Adrenal gland (tissue), 12 donors: ENCODE data around the gene RUNX1. TPM values are rescaled to one million over a fixed set of nuclear protein-coding genes. Genes with fewer than 3 reads are reported as not detected.

ENCODE experiments used
- DNase-seq, 7 donors: peaks; one replicate each; pipeline ENCODE4 v3.0.0-alpha.2; 2019 to 2020
- H3K27ac ChIP-seq, 5 donors: fragments of 200-600 bp; sonication (generic) in 4 of 5; 1 replicate in 3 of 5; 2 replicates in 2 of 5; pipeline versions ENCODE4 v1.5.1 to v1.8.0; 2016 to 2020; ENCODE audit warnings: mild to moderate bottlenecking in 1 of 5
- H3K27me3 ChIP-seq: fragments of 200-600 bp; 2 replicates; pipeline ENCODE4 v1.8.0; 2021
- H3K36me3 ChIP-seq, 2 donors: fragments of 200-600 bp; replicated peaks in 1 of 2; 1 replicate in 1 of 2; 2 replicates in 1 of 2; pipeline versions ENCODE4 v1.5.1 to v1.8.0; 2018 to 2022
- H3K4me1 ChIP-seq, 2 donors: fragments of 200-600 bp; replicated peaks in 1 of 2; 1 replicate in 1 of 2; 2 replicates in 1 of 2; pipeline versions ENCODE4 v1.5.1 to v1.8.0; 2018 to 2021
- H3K4me3 ChIP-seq, 4 donors: fragments of 200-600 bp; sonication (generic) in 3 of 4; one replicate each; pipeline ENCODE4 v1.5.1; 2016 to 2018
- H3K9me3 ChIP-seq, 3 donors: fragments of 200-600 bp; sonication (generic) in 1 of 3; replicated peaks in 1 of 3; 1 replicate in 2 of 3; 2 replicates in 1 of 3; pipeline versions ENCODE4 v1.5.1 to v1.8.0; 2016 to 2021
- POLR2A ChIP-seq, 2 donors: fragments of 450-650 bp; IDR thresholded peaks; one replicate each; pipeline ENCODE4 v1.6.1; 2017; ENCODE audit warnings: antibody characterized with exemption in 2 of 2, mild to moderate bottlenecking in 2 of 2, moderate library complexity in 1 of 2
- WGBS, 4 donors: extraction: QIAGEN DNeasy Blood & Tissue Kit in 2 of 4; methylation state at CpG; one replicate each; pipeline versions ENCODE4 v1.1.5 to v1.1.7; 2013 to 2017; 5-methylcytosine and 5-hydroxymethylcytosine counted together
- intact Hi-C, 2 donors: fragments of 100-400 bp; cut with DNase I; formaldehyde crosslinking; loops; one replicate each; pipeline versions ENCODE4 v1.14.1 to v1.15.0; 2022 to 2023
- polyA plus RNA-seq, 3 donors: library from polyadenylated mRNA; stranded (reverse); fragments of 200-250 nt in 2 of 3; fragments of 350-450 nt in 1 of 3; fragmentation: Illumina TruSeq in 1 of 3; extraction: RNeasy Lipid Tissue Mini Kit (QIAGEN cat#74804) in 1 of 3; gene quantifications; one replicate each; pipeline ENCODE4 v1.2.3, GENCODE V29; 2013 to 2014
- total RNA-seq, 9 donors: library from RNA; depleted of rRNA in 4 of 9; stranded (reverse); fragments of >200 nt in 4 of 9; fragments of 120-200 nt in 1 of 9; fragmentation: NEBNext Ultra II Directional in 1 of 9; extraction: Animal tissue kit (Norgen Biotek cat#: 25700) in 1 of 9; gene quantifications; one replicate each; pipeline versions ENCODE4 v1.1.0 to v1.2.4, GENCODE V29; 2013 to 2023
- TF ChIP-seq, protein P1 (sequence below), 6 experiments: fragments of 450-650 bp in 4 of 6; fragments of 200-600 bp in 2 of 6; sonication (generic) in 1 of 6; IDR thresholded peaks; 1 replicate in 5 of 6; 2 replicates in 1 of 6; pipeline versions ENCODE4 v1.5.1 to v1.8.0; 2016 to 2021; ENCODE audit warnings: antibody characterized with exemption in 6 of 6, mild to moderate bottlenecking in 2 of 6, moderate library complexity in 1 of 6
- donor health status: healthy with polysubstance abuse.
- donor health status: Bipolar disorder and iron deficiency.
- donor health status: DM: yes; HTN: yes; CAD: no.
- donor health status: DM: no; HTN: no; CAD: no.
- donor health status: DM: no; HTN: no; CAD: no.
- donor health status: DM: yes; HTN: yes; CAD: no.

RUNX1 gene
- total and polyA plus RNA-seq, 12 donors = 0.83 to 27.2 (median 8.2) TPM

DNA sequence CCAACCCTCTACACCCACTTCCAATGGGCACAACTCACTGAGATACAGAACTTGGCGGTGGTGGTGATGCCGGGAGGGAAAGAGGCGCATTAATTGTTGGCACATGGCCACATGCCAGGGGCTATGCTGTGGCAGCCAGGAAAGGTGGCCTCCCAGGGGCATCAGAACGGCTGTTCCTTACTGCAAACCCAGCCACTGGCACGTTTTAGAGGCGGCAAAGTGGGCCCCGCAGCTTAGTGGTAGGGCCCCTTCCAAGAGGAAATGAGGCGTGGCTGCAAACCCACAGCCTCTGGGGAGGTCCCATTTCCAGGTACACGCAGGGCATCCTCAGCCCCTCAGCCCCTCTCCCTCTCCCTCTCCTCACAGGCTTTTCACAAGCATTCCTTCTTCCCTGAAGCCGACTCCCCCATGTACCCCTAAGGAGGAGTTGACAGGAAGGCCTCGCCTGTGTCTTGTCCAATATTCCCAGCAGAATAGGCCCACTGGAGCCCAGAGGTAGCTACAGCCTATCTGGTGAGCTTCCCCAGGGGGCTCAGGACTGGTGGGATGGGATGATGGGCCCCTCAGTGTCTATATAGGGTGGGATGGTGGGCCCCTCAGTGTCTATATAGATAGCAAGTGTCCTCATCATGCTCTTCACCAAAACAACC lies 214.1 kb downstream of the RUNX1 start:
- no peak overlapping the region for H3K4me3 ChIP-seq
- WGBS, 4 donors = 79 to 83% (median 81%) methylated on average over 10 to 11 of the region's 11 CpGs
- intact Hi-C loops = no loop called here
- DNase-seq = peak in 1 of 7 donors; percentile 48
- H3K9me3 ChIP-seq = no peaks in the 10 kb centered on the region
- TF ChIP-seq, protein P1, sequence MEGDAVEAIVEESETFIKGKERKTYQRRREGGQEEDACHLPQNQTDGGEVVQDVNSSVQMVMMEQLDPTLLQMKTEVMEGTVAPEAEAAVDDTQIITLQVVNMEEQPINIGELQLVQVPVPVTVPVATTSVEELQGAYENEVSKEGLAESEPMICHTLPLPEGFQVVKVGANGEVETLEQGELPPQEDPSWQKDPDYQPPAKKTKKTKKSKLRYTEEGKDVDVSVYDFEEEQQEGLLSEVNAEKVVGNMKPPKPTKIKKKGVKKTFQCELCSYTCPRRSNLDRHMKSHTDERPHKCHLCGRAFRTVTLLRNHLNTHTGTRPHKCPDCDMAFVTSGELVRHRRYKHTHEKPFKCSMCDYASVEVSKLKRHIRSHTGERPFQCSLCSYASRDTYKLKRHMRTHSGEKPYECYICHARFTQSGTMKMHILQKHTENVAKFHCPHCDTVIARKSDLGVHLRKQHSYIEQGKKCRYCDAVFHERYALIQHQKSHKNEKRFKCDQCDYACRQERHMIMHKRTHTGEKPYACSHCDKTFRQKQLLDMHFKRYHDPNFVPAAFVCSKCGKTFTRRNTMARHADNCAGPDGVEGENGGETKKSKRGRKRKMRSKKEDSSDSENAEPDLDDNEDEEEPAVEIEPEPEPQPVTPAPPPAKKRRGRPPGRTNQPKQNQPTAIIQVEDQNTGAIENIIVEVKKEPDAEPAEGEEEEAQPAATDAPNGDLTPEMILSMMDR (IDR thresholded peaks at IDR 0.05) = no peak
- TF ChIP-seq POLR2A (IDR thresholded peaks at IDR 0.05) = no peak
- peak overlapping the region in 4 of 5 donors; percentile 77 to 91 (median 83) for H3K27ac ChIP-seq
- peaks cover 0 to 5% of the 10 kb centered on the region in 2 donors for H3K36me3 ChIP-seq
- no peaks in the 10 kb centered on the region for H3K27me3 ChIP-seq
- peaks cover 17 to 31% of the 10 kb centered on the region in 2 donors for H3K4me1 ChIP-seq

DNA sequence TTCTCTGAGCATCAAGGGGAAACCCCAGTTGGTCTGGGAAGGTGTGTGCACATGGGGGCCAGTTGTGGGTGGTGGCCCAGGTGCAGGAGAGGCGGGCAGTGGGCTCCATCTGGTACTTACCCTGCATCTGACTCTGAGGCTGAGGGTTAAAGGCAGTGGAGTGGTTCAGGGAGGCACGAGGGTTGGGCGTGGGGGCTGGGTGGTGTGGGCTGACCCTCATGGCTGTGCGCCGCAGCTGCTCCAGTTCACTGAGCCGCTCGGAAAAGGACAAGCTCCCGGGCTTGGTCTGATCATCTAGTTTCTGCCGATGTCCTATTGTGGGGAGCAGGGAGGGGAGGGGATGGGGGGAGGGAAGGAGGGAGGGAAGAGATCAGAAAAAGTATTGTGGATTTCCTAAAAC lies 214.8 kb downstream of the RUNX1 start:
- no peak overlapping the region for H3K4me3 ChIP-seq
- TF ChIP-seq, protein P1 (IDR thresholded peaks at IDR 0.05) = no peak
- TF ChIP-seq POLR2A (IDR thresholded peaks at IDR 0.05) = no peak
- H3K36me3 ChIP-seq = peaks cover 0 to 5% of the 10 kb centered on the region in 2 donors
- intact Hi-C loops = no loop called here
- 95 to 98% (median 96%) methylated on average over 7 to 9 of the region's 9 CpGs for WGBS, 4 donors
- peak overlapping the region in 1 of 5 donors; percentile 91 for H3K27ac ChIP-seq
- H3K27me3 ChIP-seq = no peaks in the 10 kb centered on the region
- peaks cover 17 to 31% of the 10 kb centered on the region in 2 donors for H3K4me1 ChIP-seq
- H3K9me3 ChIP-seq = no peaks in the 10 kb centered on the region
- DNase-seq = peak in 1 of 7 donors; percentile 21

DNA sequence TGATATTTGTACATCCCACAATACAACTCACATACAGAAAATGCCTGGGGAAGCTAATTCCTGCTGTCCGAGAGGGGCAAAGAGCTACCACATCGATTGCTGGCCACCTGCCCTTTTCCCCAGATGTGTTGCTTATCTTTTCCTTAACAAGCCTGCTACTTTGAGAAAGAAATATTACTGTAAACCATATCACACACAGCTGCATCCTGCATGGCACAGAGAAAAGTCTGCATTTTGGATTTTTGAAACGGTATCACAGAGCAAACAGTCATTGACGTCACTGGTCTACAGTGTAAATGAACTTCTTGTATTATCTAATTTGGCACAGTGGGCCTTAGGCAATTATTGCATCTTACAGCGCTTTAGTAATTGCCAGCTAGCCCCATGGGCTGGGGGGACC lies 215.6 kb downstream of the RUNX1 start:
- peaks cover 17 to 28% of the 10 kb centered on the region in 2 donors for H3K4me1 ChIP-seq
- WGBS, 4 donors = 82 to 87% (median 84%) methylated on average over 5 of the region's 5 CpGs
- H3K27ac ChIP-seq = no peak overlapping the region
- TF ChIP-seq, protein P1 (IDR thresholded peaks at IDR 0.05) = no peak
- no peak for TF ChIP-seq POLR2A (IDR thresholded peaks at IDR 0.05)
- intact Hi-C loops = no loop called here
- no peak overlapping the region for H3K4me3 ChIP-seq
- H3K36me3 ChIP-seq = peaks cover 0 to 5% of the 10 kb centered on the region in 2 donors
- no peaks in the 10 kb centered on the region for H3K27me3 ChIP-seq
- peak in 1 of 7 donors; percentile 34 for DNase-seq
- no peaks in the 10 kb centered on the region for H3K9me3 ChIP-seq

DNA sequence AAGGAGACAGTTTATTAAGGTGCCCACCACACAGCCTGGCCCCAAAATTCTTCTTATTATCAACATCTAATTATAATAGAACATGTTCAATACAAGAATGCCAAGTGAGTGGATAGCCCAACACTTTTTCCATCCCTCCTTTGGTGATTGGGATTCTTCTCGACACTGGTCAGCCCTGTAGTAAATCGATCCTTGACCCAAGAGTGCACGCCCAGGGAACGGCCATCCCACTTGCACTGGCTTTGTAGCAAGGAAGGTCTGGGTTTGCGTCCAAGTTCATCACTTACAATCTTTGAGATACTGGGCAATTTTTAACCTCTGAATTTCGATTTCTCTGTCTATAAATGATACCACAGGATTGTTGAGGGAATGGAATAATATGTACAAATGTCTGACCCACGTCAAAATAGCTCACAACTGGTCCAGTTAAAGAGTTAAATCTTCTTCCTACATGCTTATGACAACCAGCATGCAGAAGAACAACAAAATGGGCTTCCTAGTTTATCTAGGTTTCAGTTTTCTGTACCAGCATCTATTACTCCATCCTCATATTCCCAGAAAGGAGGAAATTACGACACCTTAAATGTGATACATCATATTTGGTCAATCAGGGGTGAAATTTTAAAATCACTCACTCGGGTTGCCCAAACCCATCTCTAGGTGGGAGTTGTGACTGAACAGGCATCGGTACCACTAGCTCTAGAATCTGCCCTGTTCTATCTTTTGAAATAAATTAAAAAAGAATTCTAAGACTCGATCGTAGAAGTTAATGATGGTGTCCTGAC lies 218.5 kb downstream of the RUNX1 start:
- DNase-seq = peak in 2 of 7 donors; percentile 13 to 23
- H3K27me3 ChIP-seq = no peaks in the 10 kb centered on the region
- H3K4me1 ChIP-seq = peaks cover 5 to 12% of the 10 kb centered on the region in 2 donors
- no peaks in the 10 kb centered on the region for H3K9me3 ChIP-seq
- peaks cover 0 to 5% of the 10 kb centered on the region in 2 donors for H3K36me3 ChIP-seq
- no peak for TF ChIP-seq POLR2A (IDR thresholded peaks at IDR 0.05)
- TF ChIP-seq, protein P1 (IDR thresholded peaks at IDR 0.05) = no peak
- 78 to 85% (median 82%) methylated on average over 12 of the region's 12 CpGs for WGBS, 4 donors
- H3K27ac ChIP-seq = no peak overlapping the region
- intact Hi-C loops = no loop called here
- H3K4me3 ChIP-seq = no peak overlapping the region
